H1 (cell line): ENCODE measurements around the gene RAB8B. TPM values are rescaled to one million over a fixed set of nuclear protein-coding genes. Genes with fewer than 3 reads are reported as not detected.

Experiments
- CTCF ChIA-PET: fragments of 300-600 bp; sonication (Branson Sonifier 250); formaldehyde crosslinking; loops from one replicate; lab custom pipeline; 2021; ENCODE audit not compliant: partially characterized antibody; lab: Charles Lee
- POLR2A ChIA-PET: fragments of 300-600 bp; sonication (Branson Sonifier 250); formaldehyde crosslinking; loops from one replicate; lab custom pipeline; 2021; ENCODE audit warnings: inconsistent platforms; ENCODE audit not compliant: partially characterized antibody; lab: Charles Lee
- DNase-seq, 2 experiments: peaks; one replicate each; pipeline versions ENCODE4 v3.0.0 to v3.0.0-alpha.2; 2010 to 2022; ENCODE audit warnings: low spot score in 2 of 2, low read depth in 1 of 2, mixed read lengths in 1 of 2
- FAIRE-seq: peaks from 2 replicates; lab custom pipeline; 2011; peaks lifted over from hg19 to GRCh38; lab: Jason Lieb, UNC
- H2AFZ ChIP-seq: 2 replicates; pipeline ENCODE4 v1.8.1; 2012; ENCODE audit warnings: low read length, inconsistent platforms
- H2AK5ac ChIP-seq: 2 replicates; pipeline ENCODE4 v1.6.1; 2013; ENCODE audit warnings: low read depth, low read length
- H2BK120ac ChIP-seq: replicated peaks from 2 replicates; pipeline ENCODE3; 2013; ENCODE audit warnings: low read depth, low read length, inconsistent platforms
- H2BK12ac ChIP-seq: 2 replicates; pipeline ENCODE4 v1.6.1; 2013; ENCODE audit warnings: low read depth, low read length
- H2BK15ac ChIP-seq: 2 replicates; pipeline ENCODE4 v1.6.1; 2013; ENCODE audit warnings: low read length
- H2BK20ac ChIP-seq: 2 replicates; pipeline ENCODE4 v1.6.1; 2013; ENCODE audit warnings: low read length
- H2BK5ac ChIP-seq: 2 replicates; pipeline ENCODE4 v1.6.1; 2013; ENCODE audit warnings: low read depth, low read length
- H3K14ac ChIP-seq: 2 replicates; pipeline ENCODE4 v1.6.1; 2013; ENCODE audit warnings: inconsistent platforms; ENCODE audit not compliant: insufficient read length
- H3K18ac ChIP-seq: 2 replicates; pipeline ENCODE4 v1.6.1; 2013; ENCODE audit warnings: low read length; ENCODE audit errors: extremely low read depth
- H3K23ac ChIP-seq: 2 replicates; pipeline ENCODE4 v1.6.1; 2013; ENCODE audit warnings: inconsistent platforms; ENCODE audit not compliant: insufficient read length
- H3K23me2 ChIP-seq: 2 replicates; pipeline ENCODE4 v1.6.1; 2013; ENCODE audit warnings: low read depth, low read length
- H3K27ac ChIP-seq: 2 replicates; pipeline ENCODE4 v1.6.1; 2011; ENCODE audit warnings: low read depth, low read length, inconsistent platforms
- H3K27me3 ChIP-seq, 4 experiments: replicated peaks in 1 of 4; 1 replicate in 1 of 4; 2 replicates in 3 of 4; pipeline versions ENCODE4 v1.6.1 to v1.8.1; 2011 to 2013; ENCODE audit warnings: low read length in 3 of 4, mild to moderate bottlenecking in 3 of 4, inconsistent platforms in 2 of 4, mixed read lengths in 2 of 4, moderate library complexity in 1 of 4; ENCODE audit not compliant: control insufficient read depth in 3 of 4, insufficient read depth in 3 of 4; ENCODE audit errors: extremely low read depth in 1 of 4
- H3K36me3 ChIP-seq, 4 experiments: 2 replicates each; pipeline versions ENCODE4 v1.6.1 to v1.8.1; 2011 to 2013; ENCODE audit warnings: mild to moderate bottlenecking in 4 of 4, low read length in 3 of 4, moderate library complexity in 2 of 4, control low read depth in 1 of 4, inconsistent platforms in 1 of 4; ENCODE audit not compliant: insufficient read depth in 4 of 4, control insufficient read depth in 2 of 4
- H3K4ac ChIP-seq: replicated peaks from 2 replicates; pipeline ENCODE3; 2013; ENCODE audit warnings: low read length, low read depth, mixed read lengths, inconsistent platforms; ENCODE audit not compliant: insufficient read length
- H3K4me1 ChIP-seq, 4 experiments: replicated peaks in 1 of 4; 1 replicate in 1 of 4; 2 replicates in 3 of 4; pipeline versions ENCODE4 v1.6.1 to v1.8.1; 2011 to 2013; ENCODE audit warnings: low read length in 3 of 4, inconsistent platforms in 2 of 4, mixed read lengths in 1 of 4; ENCODE audit not compliant: insufficient read depth in 4 of 4, control insufficient read depth in 3 of 4
- H3K4me2 ChIP-seq, 2 experiments: 2 replicates each; pipeline versions ENCODE4 v1.6.1 to v1.8.1; 2011 to 2013; ENCODE audit warnings: low read depth in 2 of 2, low read length in 2 of 2, control low read depth in 1 of 2, inconsistent platforms in 1 of 2, mild to moderate bottlenecking in 1 of 2; ENCODE audit not compliant: insufficient read depth in 1 of 2
- H3K4me3 ChIP-seq, 4 experiments: fragments of 200-600, 300-600 bp in 1 of 4; sonication (generic), shearing (Covaris generic), sonication (Bioruptor Twin) in 1 of 4; 2 replicates each; pipeline versions ENCODE4 v1.5.1 to v1.8.1; 2011 to 2016; ENCODE audit warnings: low read length in 4 of 4, low read depth in 3 of 4, control low read depth in 2 of 4, inconsistent platforms in 2 of 4, mild to moderate bottlenecking in 2 of 4, mixed read lengths in 1 of 4, moderate library complexity in 1 of 4; ENCODE audit not compliant: insufficient read depth in 2 of 4; ENCODE audit errors: extremely low read depth in 1 of 4
- H3K56ac ChIP-seq: replicated peaks from 2 replicates; pipeline ENCODE3; 2013; ENCODE audit warnings: low read depth, mild to moderate bottlenecking, mixed read lengths, low read length, inconsistent platforms; ENCODE audit not compliant: insufficient read length
- H3K79me1 ChIP-seq: 2 replicates; pipeline ENCODE4 v1.6.1; 2013; ENCODE audit warnings: low read depth, low read length, control low read depth
- H3K79me2 ChIP-seq, 2 experiments: 2 replicates each; pipeline versions ENCODE4 v1.6.1 to v1.8.1; 2012 to 2013; ENCODE audit warnings: low read length in 2 of 2, mild to moderate bottlenecking in 2 of 2, inconsistent platforms in 1 of 2; ENCODE audit not compliant: insufficient read depth in 2 of 2, control insufficient read depth in 1 of 2
- H3K9ac ChIP-seq, 4 experiments: replicated peaks in 1 of 4; 1 replicate in 1 of 4; 2 replicates in 3 of 4; pipeline versions ENCODE4 v1.6.1 to v1.8.1; 2011 to 2013; ENCODE audit warnings: low read depth in 3 of 4, low read length in 3 of 4, control low read depth in 2 of 4, mild to moderate bottlenecking in 2 of 4, moderate library complexity in 2 of 4, inconsistent platforms in 1 of 4; ENCODE audit errors: extremely low read depth in 1 of 4
- H3K9me3 ChIP-seq, 2 experiments: 2 replicates each; pipeline versions ENCODE4 v1.6.1 to v1.8.1; 2012 to 2013; ENCODE audit warnings: mild to moderate bottlenecking in 2 of 2, moderate library complexity in 2 of 2, control low read depth in 1 of 2, inconsistent platforms in 1 of 2, low read depth in 1 of 2, low read length in 1 of 2, mixed read lengths in 1 of 2; ENCODE audit not compliant: insufficient read depth in 2 of 2
- H4K20me1 ChIP-seq, 2 experiments: replicated peaks in 1 of 2; 2 replicates each; pipeline versions ENCODE3 to v1.8.1; 2011 to 2013; ENCODE audit warnings: inconsistent platforms in 2 of 2, low read length in 2 of 2, mild to moderate bottlenecking in 1 of 2; ENCODE audit not compliant: insufficient read depth in 2 of 2, control insufficient read depth in 1 of 2
- H4K5ac ChIP-seq: 2 replicates; pipeline ENCODE4 v1.6.1; 2013; ENCODE audit warnings: low read length, low read depth, mixed read lengths, inconsistent platforms; ENCODE audit not compliant: insufficient read length
- H4K8ac ChIP-seq: 2 replicates; pipeline ENCODE4 v1.8.0; 2013; ENCODE audit warnings: mild to moderate bottlenecking, moderate library complexity, low read length, inconsistent platforms; ENCODE audit not compliant: insufficient read depth; ENCODE audit errors: extremely low read depth
- H4K91ac ChIP-seq: replicated peaks from 2 replicates; pipeline ENCODE3; 2013; ENCODE audit warnings: low read length, mixed read lengths, inconsistent platforms; ENCODE audit not compliant: insufficient read length
- ATF2 ChIP-seq: IDR thresholded peaks from 2 replicates; pipeline ENCODE4 v1.6.1; 2012; ENCODE audit warnings: low read length, inconsistent platforms
- BRCA1 ChIP-seq: IDR thresholded peaks from 2 replicates; pipeline ENCODE4 v1.6.1; 2012; ENCODE audit warnings: low read depth, low read length, improper control_type of control experiment
- CHD2 ChIP-seq: IDR thresholded peaks from 2 replicates; pipeline ENCODE4 v1.6.1; 2012; ENCODE audit warnings: low read length, improper control_type of control experiment
- GABPA ChIP-seq: IDR thresholded peaks from 2 replicates; pipeline ENCODE4 v1.6.1; 2011; ENCODE audit warnings: mild to moderate bottlenecking, low read length, moderate library complexity, borderline replicate concordance; ENCODE audit not compliant: insufficient read depth
- GTF2F1 ChIP-seq: IDR thresholded peaks from 2 replicates; pipeline ENCODE4 v1.6.1; 2012; ENCODE audit warnings: low read depth, low read length, improper control_type of control experiment, borderline replicate concordance
- JUND ChIP-seq: IDR thresholded peaks from 2 replicates; pipeline ENCODE4 v1.6.1; 2011; ENCODE audit warnings: mild to moderate bottlenecking, improper control_type of control experiment, low read length
- KDM1A ChIP-seq: fragments of 200-600, 300-600 bp; sonication (generic); IDR thresholded peaks from 2 replicates; pipeline ENCODE4 v1.7.1; 2016; ENCODE audit warnings: mild to moderate bottlenecking, low read length, borderline replicate concordance
- NRF1 ChIP-seq: IDR thresholded peaks from 2 replicates; pipeline ENCODE4 v1.6.1; 2011; ENCODE audit warnings: mild to moderate bottlenecking, low read depth, low read length, improper control_type of control experiment
- PHF8 ChIP-seq: fragments of 200-600 bp; sonication (generic); conservative IDR thresholded peaks from 2 replicates; pipeline ENCODE4 v1.7.1; 2012; ENCODE audit warnings: low read depth, mild to moderate bottlenecking, inconsistent platforms, low read length, moderate library complexity
- RXRA ChIP-seq: IDR thresholded peaks from 2 replicates; pipeline ENCODE4 v1.6.1; 2011; ENCODE audit warnings: low read depth, mild to moderate bottlenecking, low read length, moderate library complexity; ENCODE audit not compliant: insufficient read depth
- SIN3A ChIP-seq, 2 experiments: IDR thresholded peaks in 1 of 2; conservative IDR thresholded peaks in 1 of 2; 2 replicates each; pipeline ENCODE4 v1.6.1; 2011 to 2012; ENCODE audit warnings: low read length in 2 of 2, improper control_type of control experiment in 1 of 2, low read depth in 1 of 2, mild to moderate bottlenecking in 1 of 2
- TEAD4 ChIP-seq: IDR thresholded peaks from 2 replicates; pipeline ENCODE4 v1.6.1; 2012; ENCODE audit warnings: low read depth, low read length, inconsistent platforms, mixed read lengths
- WGBS, 2 experiments: shearing (Covaris generic) in 1 of 2; methylation state at CpG; one replicate each; pipeline versions ENCODE4 v1.1.6 to v1.1.7; 2013 to 2015; ENCODE audit warnings: low lambda C conversion rate in 2 of 2, mixed read lengths in 2 of 2, inconsistent platforms in 1 of 2, low coverage in 1 of 2, missing lambda C conversion rate in 1 of 2; ENCODE audit not compliant: insufficient replicate concordance in 2 of 2, insufficient coverage in 1 of 2, insufficient read length in 1 of 2; ENCODE audit errors: extremely low coverage in 1 of 2, missing lambda C conversion rate in 1 of 2; 5-methylcytosine and 5-hydroxymethylcytosine counted together
- polyA plus RNA-seq, 7 experiments: library from polyadenylated mRNA; depleted of rRNA in 3 of 7; stranded (reverse) in 5 of 7; unstranded in 2 of 7; fragments of >200 nt in 5 of 7; fragments of 200-250 nt in 2 of 7; gene quantifications; 1 replicate in 5 of 7; 2 replicates in 1 of 7; 4 replicates in 1 of 7; pipeline versions ENCODE4 v1.2.1 to v1.2.3, GENCODE V29; 2011 to 2013; ENCODE audit warnings: missing spikeins in 2 of 7, mixed read lengths in 2 of 7
- total RNA-seq: library from RNA; stranded (reverse); fragmentation: NEBNext Ultra II Directional; extraction: Animal tissue kit (Norgen Biotek cat#: 25700); gene quantifications from 2 replicates; pipeline ENCODE4 v1.2.1, GENCODE V29; 2021

Gene RAB8B
- total and polyA plus RNA-seq, 2 of the 8 experiments (the other 6 are each of a cell fraction or from before 2014, with no cell fraction given) = 9.5 to 47.8 TPM

DNA sequence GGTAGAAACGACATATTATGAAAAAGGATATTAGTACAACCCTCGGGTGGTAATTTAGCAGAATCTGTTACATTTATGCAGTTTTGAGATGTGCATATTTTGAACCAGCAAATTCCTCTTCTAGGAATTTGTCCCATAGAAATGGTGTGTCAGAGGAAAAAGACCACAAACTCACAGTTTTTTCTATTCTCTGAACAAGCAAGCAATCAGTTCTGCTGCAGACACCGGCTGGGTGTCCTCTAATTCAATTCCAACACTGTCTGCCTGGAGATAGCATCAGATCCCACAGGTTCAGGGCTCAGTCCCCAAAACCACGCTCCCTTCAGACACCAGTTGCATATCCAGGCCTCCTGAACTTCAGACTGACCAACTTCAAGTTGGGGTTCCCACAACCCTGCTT lies 124.4 kb downstream of the RAB8B start:
- H3K4ac ChIP-seq = no peak overlapping the region
- no peak overlapping the region for H4K91ac ChIP-seq
- H3K23ac ChIP-seq = no peak overlapping the region
- H2BK12ac ChIP-seq = peak overlapping the region; percentile 84; the same call in 1 of the 2 replicates
- H2AK5ac ChIP-seq = no peak overlapping the region
- no peak overlapping the region for H3K4me3 ChIP-seq
- H3K9me3 ChIP-seq = no peaks in the 10 kb centered on the region
- no peak overlapping the region; the same call in 1 of the 2 replicates for H2BK5ac ChIP-seq
- 0 out of 4 replicates have a peak, but pooled peaks cover 0 to 3% of the 10 kb centered on the region in 2 experiments for H3K79me2 ChIP-seq
- H3K27me3 ChIP-seq = no peaks in the 10 kb centered on the region
- no peaks in the 10 kb centered on the region for H3K36me3 ChIP-seq
- H3K4me1 ChIP-seq = peaks cover 0 to 19% (median 12%) of the 10 kb centered on the region in 4 experiments
- ChIA-PET POLR2A (interaction anchor here (1.3 kb wide), 1 partner anchor 16 kb away, joined by 3 read pairs; no protein-coding TSS in a partner anchor), CTCF (interaction anchor here (1.0 kb wide), 1 partner anchor 15 kb away, joined by 3 read pairs; no protein-coding TSS in a partner anchor)
- H3K23me2 ChIP-seq = no peaks in the 10 kb centered on the region
- H2BK20ac ChIP-seq = peak overlapping the region; percentile 51; the same call in 1 of the 2 replicates
- H3K14ac ChIP-seq = no peak overlapping the region
- 87% methylated on average over 4 of the region's 4 CpGs; no CpG with 5 or more reads in 1 of the 2 experiments for WGBS, 2 experiments
- DNase-seq (no peak), FAIRE-seq (no peak)
- no peaks in the 10 kb centered on the region for H3K79me1 ChIP-seq
- no peak overlapping the region for H4K5ac ChIP-seq
- H3K56ac ChIP-seq = no peak overlapping the region
- H2BK15ac ChIP-seq = no peak overlapping the region
- no peaks in the 10 kb centered on the region for H4K20me1 ChIP-seq
- H2BK120ac ChIP-seq = no peak overlapping the region
- no peak overlapping the region for H3K4me2 ChIP-seq
- H3K9ac ChIP-seq = no peak overlapping the region
- H3K27ac ChIP-seq = no peak overlapping the region
- no peak overlapping the region for H3K18ac ChIP-seq
- no peak overlapping the region for H2AFZ ChIP-seq
- no peak overlapping the region for H4K8ac ChIP-seq
- no peak for TF ChIP-seq SIN3A (conservative IDR thresholded peaks at IDR 0.05 in 1 of 2, IDR thresholded peaks at IDR 0.05 in 1 of 2; ENCODE audit: low read depth in 1 of 2, low read length in 2 of 2)
- no peak for TF ChIP-seq PHF8
- TF ChIP-seq NRF1 = no peak
- TF ChIP-seq KDM1A = no peak
- no peak for TF ChIP-seq CHD2
- no peak for TF ChIP-seq TEAD4
- no peak for TF ChIP-seq JUND
- no peak for TF ChIP-seq GABPA
- no peak for TF ChIP-seq ATF2
- no peak for TF ChIP-seq RXRA
- no peak for TF ChIP-seq BRCA1
- TF ChIP-seq GTF2F1 = no peak
